Spleen (tissue), 11 donors: ENCODE measurements around the gene DUSP22. TPM values are rescaled to one million over a fixed set of nuclear protein-coding genes. Genes with fewer than 3 reads are reported as not detected.
A peak's percentile ranks its signal among the peaks of the same experiment; 100 is the strongest.

ENCODE experiments used
- DNase-seq: peaks from one replicate; pipeline ENCODE4 v3.0.0-alpha.2; 2020
- H3K27ac ChIP-seq, 8 donors: fragments of 200-600 bp; sonication (generic) in 7 of 8; 1 replicate in 4 of 8; 2 replicates in 4 of 8; pipeline versions ENCODE4 v1.5.0 to v1.8.0; 2016 to 2021; ENCODE audit warnings: inconsistent platforms in 4 of 8, mild to moderate bottlenecking in 4 of 8, moderate library complexity in 1 of 8
- H3K27me3 ChIP-seq, 7 donors: fragments of 200-600 bp; sonication (generic) in 6 of 7; replicated peaks in 1 of 7; 1 replicate in 4 of 7; 2 replicates in 3 of 7; pipeline versions ENCODE4 v1.5.0 to v1.8.0; 2016 to 2021; ENCODE audit warnings: inconsistent platforms in 3 of 7, mild to moderate bottlenecking in 1 of 7
- H3K36me3 ChIP-seq, 6 donors: fragments of 200-600 bp; sonication (generic) in 5 of 6; 1 replicate in 4 of 6; 2 replicates in 2 of 6; pipeline versions ENCODE4 v1.5.0 to v1.8.0; 2016 to 2021; ENCODE audit warnings: inconsistent platforms in 2 of 6
- H3K4me1 ChIP-seq, 6 donors: fragments of 200-600 bp; sonication (generic) in 5 of 6; 1 replicate in 3 of 6; 2 replicates in 3 of 6; pipeline versions ENCODE4 v1.5.0 to v1.8.0; 2016 to 2021; ENCODE audit warnings: inconsistent platforms in 3 of 6
- H3K4me3 ChIP-seq, 8 donors: fragments of 200-600 bp; sonication (generic) in 7 of 8; 1 replicate in 4 of 8; 2 replicates in 4 of 8; pipeline versions ENCODE4 v1.5.0 to v1.8.0; 2016 to 2021; ENCODE audit warnings: inconsistent platforms in 4 of 8, mild to moderate bottlenecking in 4 of 8, moderate library complexity in 2 of 8
- H3K9me3 ChIP-seq, 8 donors: fragments of 200-600 bp; sonication (generic) in 7 of 8; 1 replicate in 4 of 8; 2 replicates in 4 of 8; pipeline versions ENCODE4 v1.5.0 to v1.8.0; 2016 to 2021; ENCODE audit warnings: inconsistent platforms in 4 of 8
- POLR2A ChIP-seq, 3 donors: fragments of 450-650 bp; IDR thresholded peaks; one replicate each; pipeline ENCODE4 v1.5.1; 2017; ENCODE audit warnings: antibody characterized with exemption in 3 of 3, mild to moderate bottlenecking in 1 of 3
- POLR2AphosphoS5 ChIP-seq, 3 donors: sonication (generic); formaldehyde crosslinking; IDR thresholded peaks; one replicate each; pipeline ENCODE4 v1.5.1; 2017; ENCODE audit warnings: antibody characterized with exemption in 3 of 3
- WGBS, 5 donors: extraction: QIAGEN DNeasy Blood & Tissue Kit in 3 of 5; methylation state at CpG; one replicate each; pipeline versions ENCODE4 v1.1.5 to v1.1.7; 2013 to 2018; 5-methylcytosine and 5-hydroxymethylcytosine counted together
- intact Hi-C: fragments of 100-400 bp; cut with DNase I; formaldehyde crosslinking; loops from one replicate; pipeline ENCODE4 v1.15.0; 2023; ENCODE audit warnings: low total_unique reads
- polyA plus RNA-seq, 3 donors: library from polyadenylated mRNA; stranded (reverse); fragments of 200-250 nt; gene quantifications; one replicate each; pipeline ENCODE4 v1.2.1, GENCODE V29; 2013
- total RNA-seq, 7 donors: library from RNA; depleted of rRNA in 3 of 7; stranded (reverse); fragments of >200 nt in 3 of 7; fragmentation: NEBNext Ultra II Directional in 4 of 7; extraction: Animal tissue kit (Norgen Biotek cat#: 25700) in 4 of 7; gene quantifications; one replicate each; pipeline versions ENCODE4 v1.1.0 to v1.2.1, GENCODE V29; 2016 to 2021
- TF ChIP-seq, protein P1 (sequence below), 11 experiments: fragments of 200-600 bp in 7 of 11; fragments of 450-650 bp in 4 of 11; sonication (generic) in 4 of 11; IDR thresholded peaks in 8 of 11; conservative IDR thresholded peaks in 3 of 11; 1 replicate in 7 of 11; 2 replicates in 4 of 11; pipeline versions ENCODE4 v1.4.0 to v1.8.0; 2016 to 2021; ENCODE audit warnings: antibody characterized with exemption in 11 of 11, inconsistent platforms in 4 of 11, mild to moderate bottlenecking in 1 of 11
- donor health status: healthy with polysubstance abuse.
- donor health status: DM: no; HTN: no; CAD: no; lungs with moderate emphysema.
- donor health status: DM: no; HTN: no; CAD: no.
- donor health status: Bipolar disorder and iron deficiency.
- donor health status: healthy.
- donor health status: DM: no; HTN: no; CAD: no.
- donor health status: DM: yes; HTN: yes; CAD: no.

DUSP22 gene
- total and polyA plus RNA-seq, 10 donors = 41.2 to 120 (median 69.4) TPM

DNA sequence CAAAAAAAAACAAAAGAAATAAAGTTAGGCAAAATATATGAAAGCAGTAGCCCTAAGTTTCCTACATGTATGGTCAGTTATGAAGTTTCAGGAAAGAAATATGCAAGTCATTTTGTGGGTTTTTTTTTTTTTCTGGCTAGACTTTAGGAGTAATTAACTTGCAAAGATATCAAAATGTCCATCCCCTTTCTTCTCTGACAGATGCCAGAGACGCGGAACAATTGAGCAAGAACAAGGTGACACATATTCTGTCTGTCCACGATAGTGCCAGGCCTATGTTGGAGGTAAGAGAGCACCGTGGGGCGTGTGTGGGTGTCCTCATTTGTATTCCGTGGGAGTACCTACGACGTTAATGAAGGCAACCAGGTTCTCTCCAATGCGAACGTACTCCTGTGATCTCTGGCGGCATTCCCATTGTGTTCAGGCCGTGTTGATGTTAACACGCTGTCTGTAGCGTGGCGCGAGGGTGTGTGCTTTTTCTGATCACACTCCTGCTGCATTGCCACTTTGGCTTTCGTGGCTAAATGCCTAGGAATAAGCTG lies 19.5 kb downstream of the DUSP22 start:
- TF ChIP-seq POLR2A (IDR thresholded peaks at IDR 0.05) (no peak), POLR2AphosphoS5 (IDR thresholded peaks at IDR 0.05) (no peak)
- TF ChIP-seq, protein P1, sequence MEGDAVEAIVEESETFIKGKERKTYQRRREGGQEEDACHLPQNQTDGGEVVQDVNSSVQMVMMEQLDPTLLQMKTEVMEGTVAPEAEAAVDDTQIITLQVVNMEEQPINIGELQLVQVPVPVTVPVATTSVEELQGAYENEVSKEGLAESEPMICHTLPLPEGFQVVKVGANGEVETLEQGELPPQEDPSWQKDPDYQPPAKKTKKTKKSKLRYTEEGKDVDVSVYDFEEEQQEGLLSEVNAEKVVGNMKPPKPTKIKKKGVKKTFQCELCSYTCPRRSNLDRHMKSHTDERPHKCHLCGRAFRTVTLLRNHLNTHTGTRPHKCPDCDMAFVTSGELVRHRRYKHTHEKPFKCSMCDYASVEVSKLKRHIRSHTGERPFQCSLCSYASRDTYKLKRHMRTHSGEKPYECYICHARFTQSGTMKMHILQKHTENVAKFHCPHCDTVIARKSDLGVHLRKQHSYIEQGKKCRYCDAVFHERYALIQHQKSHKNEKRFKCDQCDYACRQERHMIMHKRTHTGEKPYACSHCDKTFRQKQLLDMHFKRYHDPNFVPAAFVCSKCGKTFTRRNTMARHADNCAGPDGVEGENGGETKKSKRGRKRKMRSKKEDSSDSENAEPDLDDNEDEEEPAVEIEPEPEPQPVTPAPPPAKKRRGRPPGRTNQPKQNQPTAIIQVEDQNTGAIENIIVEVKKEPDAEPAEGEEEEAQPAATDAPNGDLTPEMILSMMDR (IDR thresholded peaks at IDR 0.05 in 8 of 11, conservative IDR thresholded peaks at IDR 0.05 in 3 of 11) = no peak
- H3K27ac ChIP-seq = peak overlapping the region in 5 of 8 donors; percentile 31 to 79 (median 68)
- intact Hi-C loops = no loop called here
- H3K9me3 ChIP-seq = no peaks in the 10 kb centered on the region
- peak; percentile 74 for DNase-seq
- H3K27me3 ChIP-seq = no peaks in the 10 kb centered on the region
- 75 to 87% (median 76%) methylated on average over 17 of the region's 17 CpGs for WGBS, 5 donors
- peaks cover 0 to 17% (median under 1%) of the 10 kb centered on the region in 6 donors for H3K36me3 ChIP-seq
- H3K4me3 ChIP-seq = no peak overlapping the region
- H3K4me1 ChIP-seq = peaks cover 8 to 61% (median 47%) of the 10 kb centered on the region in 6 donors

DNA sequence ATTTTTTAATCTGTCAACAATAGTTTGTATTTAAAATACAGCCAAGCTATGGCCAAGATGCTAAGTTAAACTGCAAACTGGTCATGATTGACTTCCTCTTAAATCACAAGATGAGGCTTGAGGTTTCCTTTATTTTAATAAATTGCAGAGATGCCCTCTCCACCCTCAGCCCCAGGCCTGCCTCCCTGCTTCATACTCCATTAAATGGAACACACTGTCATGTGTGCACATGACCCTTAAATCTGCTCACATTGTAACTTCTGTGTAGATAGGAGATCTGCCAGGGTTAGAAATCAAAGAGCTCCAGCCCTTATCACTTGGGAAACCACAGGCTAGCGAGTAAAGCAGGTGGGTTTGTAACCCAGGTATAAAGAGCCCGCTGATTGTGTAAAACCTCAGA lies 20.8 kb downstream of the DUSP22 start:
- Histone ChIP-seq H3K4me3 (no peak overlapping the region), H3K9me3 (no peaks in the 10 kb centered on the region), H3K4me1 (peaks cover 14 to 71% (median 54%) of the 10 kb centered on the region in 6 donors), H3K36me3 (peaks cover 0 to 7% (median 0%) of the 10 kb centered on the region in 6 donors), H3K27ac (peak overlapping the region; percentile 17 to 79 (median 62)), H3K27me3 (no peaks in the 10 kb centered on the region)
- no peak for TF ChIP-seq POLR2A (IDR thresholded peaks at IDR 0.05)
- TF ChIP-seq, protein P1 (IDR thresholded peaks at IDR 0.05 in 8 of 11, conservative IDR thresholded peaks at IDR 0.05 in 3 of 11) = no peak
- TF ChIP-seq POLR2AphosphoS5 (IDR thresholded peaks at IDR 0.05) = peak in 1 of 3 donors; percentile 65
- 40 to 52% (median 43%) methylated on average over 2 of the region's 2 CpGs for WGBS, 5 donors
- peak; percentile 86 for DNase-seq
- intact Hi-C loops = no loop called here

DNA sequence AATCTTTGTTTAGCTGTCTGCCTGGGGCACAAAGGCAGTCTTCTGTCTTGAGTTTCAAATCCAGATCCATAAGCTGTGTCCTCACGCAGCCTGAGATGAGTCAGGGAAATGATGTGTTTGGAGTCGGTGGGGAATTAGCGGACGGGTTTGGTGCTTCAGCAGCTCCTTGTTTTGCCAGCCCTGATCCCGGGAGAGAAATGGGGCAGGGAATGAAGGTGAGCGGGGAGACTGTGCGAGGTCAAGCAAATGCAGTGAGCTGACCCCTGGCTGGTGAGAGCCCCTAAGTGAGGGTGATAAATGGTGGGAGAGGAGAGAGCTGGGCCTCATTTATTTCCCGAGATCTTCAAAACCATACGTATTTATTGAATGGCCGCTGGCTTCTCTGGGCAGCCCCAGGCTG lies 21.6 kb downstream of the DUSP22 start:
- Histone ChIP-seq H3K27ac (peak overlapping the region in 7 of 8 donors; percentile 38 to 79 (median 67)), H3K36me3 (peaks cover 0 to 4% (median 0%) of the 10 kb centered on the region in 6 donors), H3K27me3 (no peaks in the 10 kb centered on the region), H3K4me3 (no peak overlapping the region), H3K4me1 (peaks cover 14 to 79% (median 62%) of the 10 kb centered on the region in 6 donors), H3K9me3 (no peaks in the 10 kb centered on the region)
- peak; percentile 75 for DNase-seq
- 92 to 97% (median 93%) methylated on average over 10 of the region's 10 CpGs for WGBS, 5 donors
- intact Hi-C loops = no loop called here
- no peak for TF ChIP-seq POLR2AphosphoS5 (IDR thresholded peaks at IDR 0.05)

DNA sequence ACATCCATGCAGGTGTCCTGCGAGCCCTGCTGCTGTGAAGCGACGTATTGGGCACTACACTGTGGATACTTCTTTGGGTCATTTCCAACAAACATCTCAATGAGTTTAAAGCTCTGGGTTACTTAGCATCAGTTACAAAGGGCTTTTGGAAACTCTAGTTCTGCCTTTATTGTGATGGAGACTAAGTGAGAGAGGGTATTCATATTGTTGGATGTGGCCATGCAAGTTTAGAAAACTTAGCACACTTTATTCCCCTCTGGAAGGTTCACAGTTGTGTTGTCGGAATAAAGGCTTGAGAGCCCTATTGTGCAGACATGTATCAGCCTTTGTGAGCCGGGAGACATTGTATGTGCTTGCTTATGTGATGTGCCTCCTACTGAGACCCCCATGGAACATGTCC lies 22.1 kb downstream of the DUSP22 start:
- Histone ChIP-seq H3K9me3 (no peaks in the 10 kb centered on the region), H3K36me3 (peaks cover 0 to 4% (median 0%) of the 10 kb centered on the region in 6 donors), H3K27me3 (no peaks in the 10 kb centered on the region), H3K4me3 (no peak overlapping the region), H3K4me1 (peaks cover 14 to 76% (median 64%) of the 10 kb centered on the region in 6 donors), H3K27ac (peak overlapping the region in 4 of 8 donors; percentile 56 to 79 (median 68))
- no peak for DNase-seq
- TF ChIP-seq, protein P1 (IDR thresholded peaks at IDR 0.05 in 8 of 11, conservative IDR thresholded peaks at IDR 0.05 in 3 of 11) = no peak
- TF ChIP-seq POLR2A (IDR thresholded peaks at IDR 0.05) = no peak
- no peak for TF ChIP-seq POLR2AphosphoS5 (IDR thresholded peaks at IDR 0.05)
- intact Hi-C loops = no loop called here
- 88 to 96% (median 92%) methylated on average over 5 of the region's 5 CpGs for whole genome bisulfite sequencing, 5 donors
